Thyroid gland (tissue), 4 donors: Measurements from ENCODE around the gene RWDD4.

Experiments
- CTCF ChIP-seq, 6 experiments: fragments of 200-600 bp in 3 of 6; fragments of 450-650 bp in 3 of 6; sonication (generic) in 3 of 6; IDR thresholded peaks; one replicate each; pipeline ENCODE4 v1.5.1; 2016 to 2019; ENCODE audit warnings: antibody characterized with exemption in 6 of 6, mild to moderate bottlenecking in 2 of 6, inconsistent platforms in 1 of 6, moderate library complexity in 1 of 6
- POLR2A ChIP-seq, 2 donors: fragments of 450-650 bp; IDR thresholded peaks; one replicate each; pipeline ENCODE4 v1.6.1; 2017; ENCODE audit warnings: antibody characterized with exemption in 2 of 2, mild to moderate bottlenecking in 2 of 2, moderate library complexity in 1 of 2

DNA sequence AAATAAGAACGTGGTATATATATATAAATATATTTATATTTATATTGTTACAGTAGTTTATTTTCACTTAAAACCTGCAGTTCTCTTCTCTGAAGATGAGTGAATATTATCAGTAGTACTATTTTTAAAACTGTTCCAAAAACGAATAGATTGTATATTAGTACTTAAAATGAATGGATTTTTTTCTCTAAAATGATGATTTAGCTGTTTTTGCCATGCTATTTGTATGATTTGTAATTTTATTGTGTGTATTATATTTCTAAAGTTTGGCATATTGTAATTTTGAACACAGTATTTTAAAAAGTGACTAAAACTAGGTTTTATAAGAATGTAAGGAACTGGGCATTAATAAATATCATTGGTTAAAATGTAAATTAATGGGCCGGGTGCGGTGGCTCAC lies 22.1 kb upstream of the RWDD4 start:
- TF ChIP-seq CTCF (IDR thresholded peaks at IDR 0.05) (no peak), POLR2A (IDR thresholded peaks at IDR 0.05) (no peak)
